IgD-negative memory B cell (primary cell): ENCODE data around the gene SLC25A51. TPM values are rescaled to one million over a fixed set of nuclear protein-coding genes. Genes with fewer than 3 reads are reported as not detected.
"Not testable (repeated sequence)": the region's sequence is repeated elsewhere in the genome, so short reads cannot be mapped to it uniquely, and the experiment has no call there.

Source experiments
- H3K27ac Mint-ChIP-seq, 3 donors: one replicate each; pipeline ENCODE4 v1.8.0; 2020 to 2022; ENCODE audit warnings: mild to moderate bottlenecking in 3 of 3, mixed read lengths in 3 of 3, moderate library complexity in 1 of 3
- H3K27me3 Mint-ChIP-seq: one replicate; pipeline ENCODE4 v1.8.0; 2021; ENCODE audit warnings: mixed read lengths
- H3K36me3 Mint-ChIP-seq: one replicate; pipeline ENCODE4 v1.8.0; 2020; ENCODE audit warnings: mild to moderate bottlenecking, mixed read lengths
- H3K4me1 Mint-ChIP-seq, 3 donors: one replicate each; pipeline ENCODE4 v1.8.0; 2020 to 2022; ENCODE audit warnings: mixed read lengths in 3 of 3, mild to moderate bottlenecking in 1 of 3
- H3K4me3 Mint-ChIP-seq, 4 donors: one replicate each; pipeline ENCODE4 v1.8.0; 2020 to 2022; ENCODE audit warnings: mild to moderate bottlenecking in 4 of 4, mixed read lengths in 4 of 4, moderate library complexity in 3 of 4
- H3K9me3 Mint-ChIP-seq, 3 donors: one replicate each; pipeline ENCODE4 v1.8.0; 2020 to 2021; ENCODE audit warnings: mixed read lengths in 3 of 3, mild to moderate bottlenecking in 1 of 3
- polyA plus RNA-seq: library from polyadenylated mRNA; unstranded; fragments of 300-500 nt; fragmentation: Illumina TruSeq; gene quantifications from one replicate; pipeline ENCODE4 v1.2.3, GENCODE V29; 2021

The SLC25A51 gene
- polyA plus RNA-seq, 1 donor from 2014 or later = 13.1 TPM

DNA sequence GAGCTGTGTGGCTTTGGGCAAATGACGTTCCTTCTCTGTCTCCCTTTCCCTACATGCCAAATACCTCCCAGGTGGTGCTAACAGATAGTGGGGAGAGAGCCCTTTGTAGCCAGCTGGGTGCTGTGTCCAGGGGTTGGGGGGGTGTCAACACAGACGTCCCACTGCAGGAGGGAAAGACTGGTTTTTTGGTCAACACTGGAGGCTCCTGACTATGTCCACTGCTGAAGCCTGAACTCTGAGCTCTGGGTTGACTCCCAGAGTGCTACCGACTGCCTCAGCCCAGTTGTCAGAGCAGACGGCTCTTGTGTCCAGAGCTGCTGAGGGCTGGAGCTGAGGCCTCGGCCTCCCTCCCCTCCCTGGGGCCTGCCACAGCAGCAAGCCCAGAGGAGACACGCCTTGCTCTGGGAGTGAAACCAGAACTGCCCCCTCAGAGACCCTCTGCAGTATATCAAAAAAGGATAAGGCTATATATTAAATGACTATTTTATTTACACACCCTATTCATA lies 14.8 kb upstream of the SLC25A51 start:
- no peaks in the 10 kb centered on the region for H3K36me3 Mint-ChIP-seq
- H3K27ac Mint-ChIP-seq = no peak overlapping the region
- peaks cover 2% of the 10 kb centered on the region for H3K27me3 Mint-ChIP-seq
- no peak overlapping the region for H3K4me3 Mint-ChIP-seq
- no peaks in the 10 kb centered on the region for H3K4me1 Mint-ChIP-seq
- H3K9me3 Mint-ChIP-seq = no peaks in the 10 kb centered on the region

DNA sequence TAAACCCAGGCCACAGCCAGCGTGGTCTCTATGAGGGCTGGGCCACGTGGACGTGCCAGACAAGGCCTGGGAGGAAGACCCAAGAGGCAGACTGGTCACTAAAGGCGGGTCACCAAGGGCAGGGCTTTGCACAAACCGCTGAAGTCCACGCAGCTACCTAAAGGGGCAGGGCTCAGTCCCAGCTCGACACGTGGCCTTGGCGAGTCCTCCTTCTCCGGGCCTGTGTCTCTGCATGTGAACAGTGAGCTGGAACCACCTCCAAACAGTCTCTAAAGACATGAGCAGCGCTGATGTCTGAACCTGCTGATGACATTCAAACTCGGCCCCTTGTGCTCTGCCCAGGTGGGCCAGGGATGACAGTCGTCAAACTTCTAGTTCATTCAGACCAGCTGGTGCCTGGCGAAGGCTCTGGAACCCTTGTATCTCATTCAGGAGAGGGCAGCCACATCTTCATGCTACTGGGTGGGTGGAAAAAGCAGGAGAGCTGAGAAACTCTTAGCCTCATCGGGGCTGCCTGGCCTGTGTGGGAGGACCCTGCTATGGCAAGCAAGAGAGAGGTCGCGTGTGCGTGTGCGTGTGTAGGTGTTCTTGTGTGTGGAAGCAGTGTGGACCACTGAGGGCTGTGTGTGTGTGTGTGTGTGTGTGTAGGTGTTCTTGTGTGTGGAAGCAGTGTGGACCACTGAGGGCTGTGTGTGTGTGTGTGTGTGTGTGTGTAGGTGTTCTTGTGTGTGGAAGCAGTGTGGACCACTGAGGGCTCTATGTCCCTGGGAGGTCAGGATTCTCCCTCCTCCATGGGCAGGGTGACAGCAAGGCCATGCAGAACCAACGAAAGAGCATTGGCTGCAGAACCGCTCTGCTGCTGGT lies 14.1 kb upstream of the SLC25A51 start:
- Mint-ChIP-seq H3K4me1 (peaks cover 0 to 3% (median 2%) of the 10 kb centered on the region in 3 donors), H3K36me3 (no peaks in the 10 kb centered on the region), H3K4me3 (no peak overlapping the region), H3K27ac (peak overlapping the region in 1 of 3 donors; percentile 50), H3K27me3 (peaks cover 2% of the 10 kb centered on the region), H3K9me3 (no peaks in the 10 kb centered on the region)

DNA sequence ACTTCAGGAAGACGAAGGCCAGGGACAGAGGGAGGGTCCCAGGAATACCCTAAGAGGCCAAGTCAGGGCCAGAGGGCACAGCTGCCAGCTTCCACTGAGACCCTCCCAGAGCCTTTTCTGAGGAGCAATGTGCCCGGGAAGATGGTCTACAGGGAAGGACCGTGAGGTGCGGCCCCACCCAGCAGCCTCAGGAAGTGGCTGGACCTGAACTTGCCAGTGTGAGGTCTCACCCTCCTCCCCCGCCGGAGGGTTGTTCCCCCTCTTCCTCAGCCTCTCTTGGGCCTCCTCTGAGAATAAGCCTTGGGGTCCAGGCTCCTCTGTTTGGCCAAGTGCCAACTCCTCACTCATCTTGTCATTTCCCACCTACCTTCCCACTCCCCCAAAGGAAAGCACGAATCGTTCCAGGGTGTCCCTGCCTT lies 13.4 kb upstream of the SLC25A51 start:
- Mint-ChIP-seq H3K36me3 (no peaks in the 10 kb centered on the region), H3K4me3 (no peak overlapping the region), H3K4me1 (peaks cover 0 to 3% (median 2%) of the 10 kb centered on the region in 3 donors), H3K9me3 (no peaks in the 10 kb centered on the region), H3K27me3 (peaks cover 2% of the 10 kb centered on the region), H3K27ac (no peak overlapping the region)

DNA sequence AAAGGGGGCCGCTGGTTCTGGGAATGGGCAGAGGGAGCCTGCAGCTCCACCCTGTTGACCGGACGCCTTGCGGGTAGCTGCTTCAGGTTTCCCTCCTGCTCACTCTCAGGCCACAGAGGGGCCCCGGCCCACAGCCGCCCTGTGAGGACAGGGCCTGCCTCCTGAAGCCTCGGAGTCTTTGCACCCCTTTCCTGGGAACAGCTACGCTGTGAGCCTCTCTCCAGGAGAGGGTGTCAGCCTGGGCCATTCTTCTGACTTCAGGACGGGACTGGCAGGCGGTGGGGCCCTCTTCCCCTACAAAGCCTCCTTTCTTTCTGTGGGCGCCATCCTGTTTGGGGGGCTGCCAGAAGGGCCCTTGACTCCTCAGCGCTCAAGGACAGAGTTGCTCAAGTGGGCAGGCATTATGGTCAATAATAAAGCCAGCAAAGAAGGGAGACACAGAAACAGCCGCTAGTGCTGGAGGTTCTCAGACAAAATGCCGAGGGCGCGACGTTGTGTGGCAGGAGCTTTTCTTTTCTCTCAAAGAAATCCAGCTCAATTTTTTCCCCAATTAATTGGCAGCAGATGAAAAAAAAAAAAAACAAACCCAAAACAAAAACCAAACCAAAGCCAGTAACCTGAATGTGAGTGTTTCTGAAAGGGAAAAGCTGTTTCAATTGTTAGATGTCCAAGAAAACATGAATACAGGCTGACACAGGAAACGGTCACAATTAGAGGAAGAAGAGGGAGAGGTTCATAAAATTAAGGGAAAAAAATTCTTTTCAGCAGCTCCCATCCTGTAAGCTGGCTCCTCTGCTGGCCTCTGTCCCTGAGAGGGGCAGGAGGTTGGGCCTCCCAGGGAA lies 12.8 kb upstream of the SLC25A51 start:
- Mint-ChIP-seq H3K4me1 (peaks cover 0 to 3% (median 2%) of the 10 kb centered on the region in 3 donors), H3K4me3 (no peak overlapping the region), H3K27me3 (peaks cover 2% of the 10 kb centered on the region), H3K36me3 (no peaks in the 10 kb centered on the region), H3K27ac (no peak overlapping the region), H3K9me3 (no peaks in the 10 kb centered on the region)

DNA sequence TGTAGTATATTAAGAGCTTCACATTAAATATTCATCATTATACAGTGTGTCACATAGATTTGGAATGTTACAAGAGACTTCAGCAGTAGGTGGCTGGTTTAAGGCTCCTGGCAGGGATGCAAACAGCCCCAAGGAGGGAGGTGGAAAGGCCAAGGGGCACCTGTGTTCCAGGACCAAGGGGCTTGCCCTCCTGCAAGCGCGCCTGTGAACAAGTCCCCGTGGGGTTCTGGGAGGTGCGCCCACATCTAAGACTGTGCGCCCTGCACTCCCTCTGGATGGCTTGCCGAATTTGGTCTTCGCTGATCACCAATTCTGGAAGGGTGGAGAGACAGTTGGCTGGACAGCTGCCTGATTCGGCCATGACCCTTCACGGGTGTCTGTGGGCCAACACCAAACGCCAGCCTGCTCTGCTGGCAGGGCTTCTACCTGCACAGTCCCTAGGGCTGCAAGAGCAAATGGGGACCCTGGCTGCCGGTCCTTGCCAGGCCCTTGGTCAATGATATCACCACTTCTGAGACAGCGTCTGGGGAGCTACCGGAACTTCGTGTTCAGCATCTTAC lies 12.1 kb upstream of the SLC25A51 start:
- H3K4me1 Mint-ChIP-seq = peaks cover 0 to 3% (median 2%) of the 10 kb centered on the region in 3 donors
- no peak overlapping the region for H3K27ac Mint-ChIP-seq
- no peaks in the 10 kb centered on the region for H3K9me3 Mint-ChIP-seq
- H3K36me3 Mint-ChIP-seq = no peaks in the 10 kb centered on the region
- no peaks in the 10 kb centered on the region for H3K27me3 Mint-ChIP-seq
- H3K4me3 Mint-ChIP-seq = no peak overlapping the region

DNA sequence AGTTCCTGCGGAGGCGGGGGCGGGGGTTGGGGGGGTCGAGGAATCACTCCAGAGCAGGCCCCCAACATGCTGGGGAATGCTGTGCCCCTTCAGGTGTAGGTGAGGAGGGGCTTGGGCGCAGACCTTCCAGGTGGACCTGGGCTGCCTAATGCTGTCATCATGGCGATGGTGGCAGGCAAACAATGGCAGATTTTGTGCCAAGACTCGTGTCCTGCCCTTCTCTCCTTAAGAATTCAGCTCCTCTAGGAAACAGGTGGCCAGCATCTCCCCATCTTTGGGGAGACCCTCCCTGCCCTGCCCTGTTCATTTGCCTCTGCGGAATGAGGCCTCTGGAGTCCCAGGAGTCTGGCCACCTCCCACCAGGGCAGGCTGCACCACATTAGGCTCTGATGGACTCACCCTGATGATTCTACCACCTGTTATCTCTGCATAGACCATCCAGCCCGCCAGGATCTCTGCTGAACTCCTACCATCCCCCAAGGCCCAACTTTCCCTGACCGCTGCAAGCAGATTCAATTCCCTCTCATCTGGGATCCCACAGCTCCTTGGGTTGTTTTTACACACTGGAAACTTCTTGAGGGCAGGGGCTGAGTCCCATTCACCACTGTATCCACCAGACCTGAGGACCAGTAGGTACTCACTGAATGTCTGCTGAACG lies 10.9 kb upstream of the SLC25A51 start:
- H3K27ac Mint-ChIP-seq = no peak overlapping the region
- H3K4me1 Mint-ChIP-seq = peaks cover 0 to 3% (median 2%) of the 10 kb centered on the region in 3 donors
- no peaks in the 10 kb centered on the region for H3K27me3 Mint-ChIP-seq
- H3K4me3 Mint-ChIP-seq = no peak overlapping the region
- H3K36me3 Mint-ChIP-seq = no peaks in the 10 kb centered on the region
- no peaks in the 10 kb centered on the region for H3K9me3 Mint-ChIP-seq

DNA sequence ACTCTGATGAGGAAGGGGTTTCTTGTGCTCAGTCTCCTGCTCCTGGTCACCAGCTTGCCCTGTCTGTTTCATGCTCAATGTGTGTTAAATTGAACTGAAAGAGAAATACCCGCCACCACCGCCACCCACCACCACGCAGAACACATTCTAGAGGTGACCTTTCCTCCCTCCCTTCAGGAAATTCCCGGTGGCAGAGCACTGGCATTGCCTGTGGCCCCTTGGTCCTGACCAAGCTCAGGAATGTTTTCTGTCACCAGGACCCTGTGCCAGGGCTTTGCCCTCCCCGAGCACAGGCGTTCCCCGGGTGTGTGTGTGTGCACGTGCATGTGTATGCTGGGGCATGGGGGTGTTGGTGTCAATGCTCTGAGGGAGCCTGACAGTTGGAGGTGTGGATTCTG lies 10.2 kb upstream of the SLC25A51 start:
- Mint-ChIP-seq H3K27ac (no peak overlapping the region), H3K36me3 (no peaks in the 10 kb centered on the region), H3K4me3 (no peak overlapping the region), H3K27me3 (no peaks in the 10 kb centered on the region), H3K9me3 (no peaks in the 10 kb centered on the region), H3K4me1 (peaks cover 0 to 3% (median 2%) of the 10 kb centered on the region in 3 donors)

DNA sequence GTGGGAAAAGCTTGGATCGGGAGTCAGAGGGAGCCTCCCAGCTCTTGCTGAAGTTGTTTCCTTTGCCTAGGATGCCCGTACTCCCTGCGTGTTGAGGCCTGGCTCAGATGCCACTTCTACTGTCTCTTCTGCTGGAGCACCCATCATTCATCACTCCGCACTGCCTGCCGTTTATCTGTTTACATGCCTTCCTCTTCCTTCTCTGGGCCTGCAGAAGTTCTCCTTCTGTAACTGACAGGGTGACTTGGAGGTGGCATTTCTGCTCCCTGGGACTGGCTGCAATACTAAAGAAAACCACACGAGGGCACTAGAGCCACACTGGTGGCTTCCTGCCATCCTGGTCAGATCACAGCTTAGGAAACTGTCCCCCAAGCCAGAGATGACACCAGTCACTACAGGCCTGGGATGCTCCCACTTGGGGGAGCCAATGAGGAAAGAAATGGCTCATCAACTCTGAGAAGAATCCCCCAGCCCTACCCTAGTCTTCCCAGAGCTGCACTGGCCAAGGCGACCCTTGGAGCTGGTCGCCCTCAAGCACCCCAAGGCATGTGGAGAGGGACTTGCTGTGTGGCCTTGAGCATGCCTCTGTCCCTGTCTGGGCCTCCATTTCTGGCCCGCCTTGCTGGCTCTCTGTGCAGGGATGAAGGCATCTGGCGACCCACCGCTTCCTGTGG lies 9.7 kb upstream of the SLC25A51 start:
- Mint-ChIP-seq H3K27ac (peak overlapping the region in 1 of 3 donors; percentile 6), H3K36me3 (no peaks in the 10 kb centered on the region), H3K9me3 (no peaks in the 10 kb centered on the region), H3K4me1 (peaks cover 0 to 3% (median 2%) of the 10 kb centered on the region in 3 donors), H3K27me3 (no peaks in the 10 kb centered on the region), H3K4me3 (no peak overlapping the region)

DNA sequence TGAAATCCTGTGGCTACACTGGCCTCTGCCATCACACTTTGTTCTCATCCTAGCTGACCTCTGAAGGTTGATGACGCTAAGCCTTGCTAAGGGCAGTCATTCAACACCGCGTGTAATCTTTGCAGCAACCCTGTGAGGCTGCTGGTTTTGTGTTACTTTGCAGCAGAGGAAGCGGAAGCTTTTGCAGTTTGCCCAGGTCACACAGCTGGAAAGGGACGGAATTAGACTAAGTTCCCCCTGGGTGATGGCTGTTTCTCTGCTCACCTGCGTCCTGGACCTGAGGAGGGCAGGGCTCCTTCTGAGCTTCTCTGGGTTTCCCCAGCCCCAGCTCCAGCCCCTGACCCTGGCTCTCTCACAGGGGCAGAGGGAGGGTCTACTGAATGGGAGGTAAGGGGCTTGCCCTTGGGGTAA lies 7.3 kb upstream of the SLC25A51 start:
- no peak overlapping the region for H3K27ac Mint-ChIP-seq
- H3K4me3 Mint-ChIP-seq = no peak overlapping the region
- H3K36me3 Mint-ChIP-seq = no peaks in the 10 kb centered on the region
- no peaks in the 10 kb centered on the region for H3K27me3 Mint-ChIP-seq
- H3K9me3 Mint-ChIP-seq = no peaks in the 10 kb centered on the region
- peaks cover 1 to 3% (median 2%) of the 10 kb centered on the region in 3 donors for H3K4me1 Mint-ChIP-seq

DNA sequence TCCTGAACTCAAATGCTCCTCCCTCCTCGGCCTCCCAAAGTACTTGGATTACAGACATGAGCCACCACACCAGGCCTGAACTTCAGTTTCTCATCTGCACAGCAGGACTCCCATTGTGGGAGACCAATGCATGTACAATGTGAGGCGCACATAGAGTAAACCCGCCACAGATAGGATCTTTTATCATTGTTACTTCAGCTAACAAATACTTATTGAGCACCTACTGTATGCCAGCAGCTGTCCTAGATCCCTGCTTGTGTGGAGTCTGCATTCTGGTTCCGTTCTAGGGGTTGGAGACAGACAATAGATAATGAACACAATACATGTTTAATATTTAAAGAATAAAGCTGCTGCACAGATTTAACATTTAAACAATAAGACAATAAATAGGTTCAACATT lies 6.3 kb upstream of the SLC25A51 start:
- H3K9me3 Mint-ChIP-seq = no peaks in the 10 kb centered on the region
- no peak overlapping the region for H3K4me3 Mint-ChIP-seq
- no peak overlapping the region for H3K27ac Mint-ChIP-seq
- no peaks in the 10 kb centered on the region for H3K27me3 Mint-ChIP-seq
- peaks cover 2 to 3% (median 3%) of the 10 kb centered on the region in 3 donors for H3K4me1 Mint-ChIP-seq
- no peaks in the 10 kb centered on the region for H3K36me3 Mint-ChIP-seq

DNA sequence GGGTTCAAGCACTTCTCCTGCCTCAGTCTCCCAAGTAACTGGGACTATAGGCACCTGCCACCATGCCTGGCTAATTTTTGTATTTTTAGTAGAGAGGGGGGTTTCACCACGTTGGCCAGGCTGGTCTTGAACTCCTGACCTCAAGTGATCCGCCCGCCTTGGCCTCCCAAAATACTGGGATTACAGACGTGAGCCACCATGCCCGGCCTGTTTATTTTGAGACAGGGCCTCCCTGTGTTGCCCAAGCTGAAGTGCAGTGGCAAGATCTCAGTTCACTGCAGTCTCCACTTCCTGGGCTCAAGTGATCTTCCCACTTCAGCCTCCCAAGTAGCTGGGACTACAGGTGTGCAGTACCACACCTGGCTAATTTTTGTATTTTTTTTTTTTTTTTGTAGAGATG lies 5.9 kb upstream of the SLC25A51 start:
- H3K36me3 Mint-ChIP-seq, H3K4me3 Mint-ChIP-seq, H3K27me3 Mint-ChIP-seq, H3K4me1 Mint-ChIP-seq, H3K9me3 Mint-ChIP-seq, H3K27ac Mint-ChIP-seq: not testable (repeated sequence)

DNA sequence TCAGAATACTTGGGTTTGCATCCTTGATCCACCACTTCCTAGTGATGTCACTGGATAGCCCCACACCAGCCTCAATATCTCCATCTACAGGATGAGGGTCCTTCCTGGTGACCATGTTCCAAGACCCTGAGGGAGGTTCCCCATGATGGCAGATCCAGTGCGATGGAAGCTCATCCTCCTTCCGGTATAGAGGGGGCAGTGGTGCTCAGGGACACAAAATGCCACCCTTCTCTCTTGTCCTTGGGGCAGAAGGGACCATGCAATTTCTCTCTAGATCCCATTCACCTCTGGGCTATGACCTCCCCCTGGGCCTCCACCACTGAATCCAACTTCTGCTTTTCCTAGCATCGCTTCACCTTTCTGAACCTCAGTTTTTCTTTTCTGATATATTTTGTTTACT lies 5.4 kb upstream of the SLC25A51 start:
- no peaks in the 10 kb centered on the region for H3K9me3 Mint-ChIP-seq
- H3K27me3 Mint-ChIP-seq = no peaks in the 10 kb centered on the region
- no peaks in the 10 kb centered on the region for H3K36me3 Mint-ChIP-seq
- H3K27ac Mint-ChIP-seq = no peak overlapping the region
- no peak overlapping the region for H3K4me3 Mint-ChIP-seq
- peaks cover 2 to 8% (median 7%) of the 10 kb centered on the region in 3 donors for H3K4me1 Mint-ChIP-seq

DNA sequence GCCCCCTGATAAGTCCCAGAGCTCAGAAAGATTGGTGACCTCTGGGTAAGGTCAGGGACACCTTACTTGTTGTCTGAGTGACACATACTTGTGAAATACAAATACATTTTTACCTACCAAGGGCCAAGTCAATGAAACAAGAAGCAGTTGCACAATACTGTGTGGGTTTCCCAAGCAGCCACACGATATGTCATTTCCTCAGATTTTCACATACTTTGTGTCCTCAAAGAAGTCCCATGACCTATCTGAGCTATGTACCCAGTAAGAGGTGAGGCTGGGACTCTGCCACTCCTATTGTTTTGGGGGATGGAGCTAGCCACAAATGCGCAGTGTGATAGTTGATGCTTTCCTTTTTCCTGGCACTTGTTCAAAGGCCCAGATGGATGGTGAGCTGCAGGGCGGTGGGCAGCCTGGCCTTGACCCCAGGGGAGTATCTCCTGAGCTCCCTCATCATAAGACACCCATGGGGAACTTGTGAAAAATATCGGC lies 4.8 kb upstream of the SLC25A51 start:
- H3K4me3 Mint-ChIP-seq = no peak overlapping the region
- H3K27me3 Mint-ChIP-seq = no peaks in the 10 kb centered on the region

DNA sequence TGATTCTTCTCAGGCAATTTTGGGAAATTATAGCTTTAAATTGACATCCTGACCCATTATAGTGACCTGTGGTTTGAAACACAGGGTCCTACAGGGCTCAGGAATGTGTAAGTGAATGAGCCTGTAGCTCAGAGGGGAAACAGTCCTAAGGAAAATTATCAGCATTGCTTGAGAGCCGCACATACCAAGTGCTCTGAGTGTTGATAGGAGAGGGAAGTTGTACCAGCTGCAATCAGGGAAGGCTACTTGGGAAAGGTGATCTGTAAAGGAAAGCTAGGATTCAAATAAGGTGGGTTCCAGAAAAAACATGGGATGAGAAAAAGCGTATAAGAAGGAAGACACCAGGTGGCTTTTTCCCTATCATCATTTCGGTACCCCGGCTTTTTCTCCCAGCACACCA lies 4.4 kb upstream of the SLC25A51 start:
- Mint-ChIP-seq H3K27me3 (no peaks in the 10 kb centered on the region), H3K9me3 (no peaks in the 10 kb centered on the region), H3K36me3 (no peaks in the 10 kb centered on the region), H3K27ac (no peak overlapping the region), H3K4me3 (no peak overlapping the region), H3K4me1 (peaks cover 0 to 10% (median 6%) of the 10 kb centered on the region in 3 donors)

More for the DNA sequence above, 4.8 kb upstream of the SLC25A51 start:
- no peaks in the 10 kb centered on the region for H3K36me3 Mint-ChIP-seq
- H3K27ac Mint-ChIP-seq = no peak overlapping the region
- no peaks in the 10 kb centered on the region for H3K9me3 Mint-ChIP-seq
- H3K4me1 Mint-ChIP-seq = peaks cover 2 to 10% (median 9%) of the 10 kb centered on the region in 3 donors
